Sigmoid colon (tissue), 4 donors: ENCODE data around the gene AAR2.

Source experiments
- EP300 ChIP-seq, 4 donors: sonication (generic); formaldehyde crosslinking; IDR thresholded peaks; one replicate each; pipeline ENCODE4 v1.6.1; 2017; ENCODE audit warnings: antibody characterized with exemption in 4 of 4
- POLR2A ChIP-seq, 2 donors: fragments of 450-650 bp; IDR thresholded peaks; one replicate each; pipeline ENCODE4 v1.6.1; 2016; ENCODE audit warnings: antibody characterized with exemption in 2 of 2, mild to moderate bottlenecking in 2 of 2, moderate library complexity in 2 of 2
- TF ChIP-seq, protein P1 (sequence below), 4 experiments: fragments of 450-650 bp in 3 of 4; fragments of 200-600 bp in 1 of 4; IDR thresholded peaks; one replicate each; pipeline ENCODE4 v1.5.1; 2016 to 2019; ENCODE audit warnings: antibody characterized with exemption in 4 of 4, mild to moderate bottlenecking in 3 of 4, moderate library complexity in 2 of 4

DNA sequence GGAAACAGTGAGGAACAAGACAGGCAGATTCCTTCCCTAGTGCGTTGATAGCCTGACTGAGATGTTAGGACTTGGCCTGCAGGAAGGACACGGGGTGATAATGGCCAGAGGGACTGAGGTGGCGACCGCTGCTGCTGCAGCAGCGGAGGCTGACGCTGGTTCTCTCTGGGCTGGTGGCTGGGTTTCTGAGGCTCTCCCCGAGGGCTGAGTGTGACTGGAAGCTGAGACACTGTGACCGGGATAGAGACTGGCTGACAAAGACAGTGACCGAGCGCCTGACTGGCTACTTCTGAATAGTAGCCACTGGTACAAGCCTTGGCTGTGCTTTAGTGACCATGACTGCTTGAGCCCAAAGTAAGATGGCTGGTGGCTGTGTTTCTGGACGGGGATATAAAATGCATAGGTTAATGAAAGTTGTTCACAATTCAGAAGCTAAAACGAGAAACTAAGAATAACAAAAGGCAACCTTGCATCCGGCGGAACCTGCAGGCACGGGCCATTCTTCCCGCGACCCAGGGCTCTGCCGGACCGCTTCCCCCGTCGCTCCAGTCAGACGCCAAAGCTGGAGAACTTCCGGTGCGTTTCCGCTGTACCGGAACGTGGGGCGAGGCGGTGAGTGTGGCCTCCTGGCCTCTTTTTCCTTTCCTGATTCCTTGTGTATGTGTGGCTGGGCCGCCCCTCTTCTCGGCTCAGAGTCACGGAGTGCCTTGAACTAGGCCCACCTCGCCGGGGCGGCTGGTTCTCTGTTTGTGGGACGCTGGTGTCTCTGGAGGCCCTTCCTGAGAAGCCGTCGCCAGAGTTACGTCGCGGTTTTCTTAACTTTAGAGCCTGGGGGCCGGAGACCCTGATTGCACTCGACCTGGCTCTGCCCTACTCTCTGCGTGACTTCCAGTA is at the start of gene AAR2:
- TF ChIP-seq POLR2A (IDR thresholded peaks at IDR 0.05): no peak
- TF ChIP-seq, protein P1, sequence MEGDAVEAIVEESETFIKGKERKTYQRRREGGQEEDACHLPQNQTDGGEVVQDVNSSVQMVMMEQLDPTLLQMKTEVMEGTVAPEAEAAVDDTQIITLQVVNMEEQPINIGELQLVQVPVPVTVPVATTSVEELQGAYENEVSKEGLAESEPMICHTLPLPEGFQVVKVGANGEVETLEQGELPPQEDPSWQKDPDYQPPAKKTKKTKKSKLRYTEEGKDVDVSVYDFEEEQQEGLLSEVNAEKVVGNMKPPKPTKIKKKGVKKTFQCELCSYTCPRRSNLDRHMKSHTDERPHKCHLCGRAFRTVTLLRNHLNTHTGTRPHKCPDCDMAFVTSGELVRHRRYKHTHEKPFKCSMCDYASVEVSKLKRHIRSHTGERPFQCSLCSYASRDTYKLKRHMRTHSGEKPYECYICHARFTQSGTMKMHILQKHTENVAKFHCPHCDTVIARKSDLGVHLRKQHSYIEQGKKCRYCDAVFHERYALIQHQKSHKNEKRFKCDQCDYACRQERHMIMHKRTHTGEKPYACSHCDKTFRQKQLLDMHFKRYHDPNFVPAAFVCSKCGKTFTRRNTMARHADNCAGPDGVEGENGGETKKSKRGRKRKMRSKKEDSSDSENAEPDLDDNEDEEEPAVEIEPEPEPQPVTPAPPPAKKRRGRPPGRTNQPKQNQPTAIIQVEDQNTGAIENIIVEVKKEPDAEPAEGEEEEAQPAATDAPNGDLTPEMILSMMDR (IDR thresholded peaks at IDR 0.05): no peak
- no peak for TF ChIP-seq EP300 (IDR thresholded peaks at IDR 0.05)
